Liver (tissue), 9 donors: Measurements from ENCODE around the gene MYCL. TPM values are rescaled to one million over a fixed set of nuclear protein-coding genes. Genes with fewer than 3 reads are reported as not detected.
A peak's percentile ranks its signal among the peaks of the same experiment; 100 is the strongest.

Source experiments
- DNase-seq: peaks from one replicate; pipeline ENCODE4 v3.0.0-alpha.2; 2017; ENCODE audit warnings: low spot score
- H3K27ac ChIP-seq, 2 donors: one replicate each; pipeline ENCODE4 v1.7.0; 2013; ENCODE audit warnings: inconsistent platforms in 2 of 2, low read length in 2 of 2, control low read depth in 1 of 2, low read depth in 1 of 2, mild to moderate bottlenecking in 1 of 2
- H3K27me3 ChIP-seq, 4 donors: one replicate each; pipeline versions ENCODE4 v1.6.1 to v1.7.0; 2013; ENCODE audit warnings: low read length in 3 of 4, inconsistent platforms in 1 of 4, mild to moderate bottlenecking in 1 of 4, moderate library complexity in 1 of 4; ENCODE audit not compliant: control insufficient read depth in 4 of 4, insufficient read depth in 4 of 4
- H3K36me3 ChIP-seq, 4 donors: one replicate each; pipeline versions ENCODE4 v1.6.1 to v1.7.0; 2013; ENCODE audit warnings: low read length in 3 of 4, mild to moderate bottlenecking in 3 of 4, low read depth in 1 of 4, moderate library complexity in 1 of 4; ENCODE audit not compliant: control insufficient read depth in 4 of 4, insufficient read depth in 3 of 4
- H3K4me1 ChIP-seq, 4 donors: one replicate each; pipeline versions ENCODE4 v1.6.1 to v1.7.0; 2013; ENCODE audit warnings: low read length in 3 of 4, mild to moderate bottlenecking in 3 of 4, moderate library complexity in 1 of 4; ENCODE audit not compliant: control insufficient read depth in 4 of 4, insufficient read depth in 4 of 4
- H3K4me3 ChIP-seq, 3 donors: one replicate each; pipeline versions ENCODE4 v1.6.1 to v1.7.0; 2013; ENCODE audit warnings: low read length in 3 of 3, control low read depth in 1 of 3, low read depth in 1 of 3, mild to moderate bottlenecking in 1 of 3
- H3K9ac ChIP-seq, 2 donors: one replicate each; pipeline ENCODE4 v1.7.0; 2013; ENCODE audit warnings: low read length in 2 of 2, mild to moderate bottlenecking in 2 of 2, moderate library complexity in 2 of 2, control low read depth in 1 of 2, low read depth in 1 of 2
- H3K9me3 ChIP-seq, 4 donors: one replicate each; pipeline versions ENCODE4 v1.6.1 to v1.7.0; 2013; ENCODE audit warnings: low read length in 3 of 4; ENCODE audit not compliant: control insufficient read depth in 4 of 4
- EGR1 ChIP-seq, 2 donors: IDR thresholded peaks; 2 replicates each; pipeline ENCODE4 v1.6.1; 2016 to 2018; ENCODE audit warnings: antibody characterized with exemption in 2 of 2, low read depth in 2 of 2
- FOXA1 ChIP-seq: IDR thresholded peaks from 2 replicates; pipeline ENCODE4 v1.6.1; 2016; ENCODE audit warnings: antibody characterized with exemption
- FOXA2 ChIP-seq: IDR thresholded peaks from 2 replicates; pipeline ENCODE4 v1.6.1; 2016; ENCODE audit warnings: antibody characterized with exemption
- GABPA ChIP-seq, 2 donors: IDR thresholded peaks in 1 of 2; conservative IDR thresholded peaks in 1 of 2; 2 replicates each; pipeline ENCODE4 v1.6.1; 2016; ENCODE audit warnings: antibody characterized with exemption in 2 of 2, mild to moderate bottlenecking in 1 of 2, moderate library complexity in 1 of 2
- HNF4A ChIP-seq, 2 donors: conservative IDR thresholded peaks; 2 replicates each; pipeline ENCODE4 v1.6.1; 2016; ENCODE audit warnings: antibody characterized with exemption in 2 of 2, mild to moderate bottlenecking in 2 of 2
- HNF4G ChIP-seq: IDR thresholded peaks from 2 replicates; pipeline ENCODE4 v1.6.1; 2016; ENCODE audit warnings: antibody characterized with exemption
- JUND ChIP-seq, 2 donors: IDR thresholded peaks; 2 replicates each; pipeline ENCODE4 v1.6.1; 2016; ENCODE audit warnings: antibody characterized with exemption in 2 of 2
- NR2F2 ChIP-seq: IDR thresholded peaks from 2 replicates; pipeline ENCODE4 v1.6.1; 2016; ENCODE audit warnings: antibody characterized with exemption
- RAD21 ChIP-seq, 2 donors: IDR thresholded peaks; 2 replicates each; pipeline ENCODE4 v1.6.1; 2016; ENCODE audit warnings: antibody characterized with exemption in 2 of 2, mild to moderate bottlenecking in 2 of 2
- RXRA ChIP-seq, 2 donors: IDR thresholded peaks; 2 replicates each; pipeline ENCODE4 v1.6.1; 2017 to 2018; ENCODE audit warnings: antibody characterized with exemption in 2 of 2, mild to moderate bottlenecking in 1 of 2
- SP1 ChIP-seq: IDR thresholded peaks from 2 replicates; pipeline ENCODE4 v1.6.1; 2018; ENCODE audit warnings: antibody characterized with exemption, mild to moderate bottlenecking
- TAF1 ChIP-seq: conservative IDR thresholded peaks from 2 replicates; pipeline ENCODE4 v1.6.1; 2016; ENCODE audit warnings: antibody characterized with exemption, mild to moderate bottlenecking
- YY1 ChIP-seq: IDR thresholded peaks from 2 replicates; pipeline ENCODE4 v1.6.1; 2016; ENCODE audit warnings: antibody characterized with exemption, mild to moderate bottlenecking
- WGBS: extraction: QIAGEN DNeasy Blood & Tissue Kit; methylation state at CpG from one replicate; pipeline ENCODE4 v1.1.7; 2013; 5-methylcytosine and 5-hydroxymethylcytosine counted together
- polyA plus RNA-seq, 2 donors: library from polyadenylated mRNA; stranded (reverse) in 1 of 2; unstranded in 1 of 2; fragments of 200-250 nt in 1 of 2; fragments of >200 nt in 1 of 2; fragmentation: Nextera tagmentation in 1 of 2; extraction: Ambion mirVana in 1 of 2; gene quantifications; one replicate each; pipeline versions ENCODE4 v1.2.1 to v1.2.3, GENCODE V29; 2013 to 2015
- total RNA-seq, 2 donors: library from RNA; depleted of rRNA; stranded (reverse); fragments of >200 nt; gene quantifications; one replicate each; pipeline ENCODE4 v1.2.3, GENCODE V29; 2014
- TF ChIP-seq, protein P1 (sequence below): IDR thresholded peaks from 2 replicates; pipeline ENCODE4 v1.6.1; 2016; ENCODE audit warnings: antibody characterized with exemption
- TF ChIP-seq, protein P2 (sequence below): IDR thresholded peaks from 2 replicates; pipeline ENCODE4 v1.6.1; 2016; ENCODE audit warnings: antibody characterized with exemption
- TF ChIP-seq, protein P3 (sequence below): IDR thresholded peaks from 2 replicates; pipeline ENCODE4 v1.6.1; 2016; ENCODE audit warnings: antibody characterized with exemption, mild to moderate bottlenecking
- TF ChIP-seq, protein P4 (sequence below): IDR thresholded peaks from 2 replicates; pipeline ENCODE4 v1.6.1; 2016; ENCODE audit warnings: antibody characterized with exemption
- TF ChIP-seq, protein P5 (sequence below): fragments of 150-350 bp; IDR thresholded peaks from 2 replicates; pipeline ENCODE4 v1.5.1; 2017; ENCODE audit warnings: improper control_type of control experiment, low read depth, low read length; ENCODE audit not compliant: missing input control
- donor health status: healthy.
- donor health status: healthy.
- donor health status: healthy.
- donor health status: healthy.
- donor health status: healthy.

The MYCL gene
- total and polyA plus RNA-seq, 4 donors: 1.8 to 6.6 (median 2.5) TPM

DNA sequence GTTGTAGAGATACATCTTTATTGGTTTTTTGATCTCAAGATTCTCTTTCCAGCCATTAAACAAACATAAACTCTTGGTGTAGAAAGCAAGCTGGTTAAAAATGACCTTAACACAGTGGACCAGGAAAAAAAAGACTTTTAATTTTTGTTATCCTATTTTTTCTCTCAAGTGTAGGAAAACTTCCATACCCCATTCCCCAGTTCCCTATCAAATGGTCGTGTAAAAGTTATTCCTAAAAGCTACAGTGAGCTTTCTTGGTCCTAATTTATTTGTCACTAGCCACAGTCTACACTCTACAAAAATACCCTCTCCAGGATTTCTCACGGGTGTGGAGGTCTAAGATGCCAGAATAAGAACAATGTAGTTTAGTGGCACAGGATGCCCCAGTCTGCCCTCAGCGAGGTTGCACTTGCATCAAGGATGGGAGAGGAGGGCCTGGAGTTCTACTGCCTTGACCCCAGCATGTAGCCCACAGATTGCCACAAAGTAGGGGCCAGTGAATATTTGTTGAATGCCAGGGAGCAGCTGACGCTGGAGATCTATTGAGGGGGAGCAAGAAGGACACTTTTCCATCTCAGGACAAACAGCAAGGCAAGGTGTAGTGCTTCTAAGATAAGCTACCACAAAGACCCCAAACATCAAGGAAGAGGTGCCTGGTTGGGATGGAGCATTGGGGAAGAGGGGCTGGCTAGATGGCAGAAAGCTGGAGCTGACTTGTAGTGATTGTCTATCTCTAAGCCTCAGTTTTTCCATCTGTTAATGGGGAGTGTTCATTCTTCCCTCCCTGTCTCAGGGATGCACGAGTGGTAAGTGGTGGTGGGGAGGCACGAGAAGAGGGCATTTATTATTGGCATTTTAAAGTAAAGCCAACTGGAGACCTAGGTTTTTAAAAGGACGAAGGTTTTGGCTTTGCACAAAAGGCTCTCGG is 1.8 kb downstream of the MYCL start:
- H3K27me3 ChIP-seq: no peaks in the 10 kb centered on the region
- WGBS: 49% methylated on average over 8 of the region's 8 CpGs
- H3K9ac ChIP-seq: peak overlapping the region; percentile 69 to 80
- H3K4me3 ChIP-seq: peak overlapping the region; percentile 49 to 60 (median 52)
- H3K9me3 ChIP-seq: no peaks in the 10 kb centered on the region
- no peak for DNase-seq
- peaks cover 0 to 5% (median 1%) of the 10 kb centered on the region in 4 donors for H3K36me3 ChIP-seq
- peak overlapping the region; percentile 86 to 90 for H3K27ac ChIP-seq
- peaks cover 5 to 32% (median 21%) of the 10 kb centered on the region in 4 donors for H3K4me1 ChIP-seq
- TF ChIP-seq, protein P1, sequence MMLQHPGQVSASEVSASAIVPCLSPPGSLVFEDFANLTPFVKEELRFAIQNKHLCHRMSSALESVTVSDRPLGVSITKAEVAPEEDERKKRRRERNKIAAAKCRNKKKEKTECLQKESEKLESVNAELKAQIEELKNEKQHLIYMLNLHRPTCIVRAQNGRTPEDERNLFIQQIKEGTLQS: no peak
- no peak for TF ChIP-seq HNF4G
- TF ChIP-seq GABPA (IDR thresholded peaks at IDR 0.05 in 1 of 2, conservative IDR thresholded peaks at IDR 0.05 in 1 of 2): no peak
- TF ChIP-seq FOXA2: no peak
- TF ChIP-seq, protein P2, sequence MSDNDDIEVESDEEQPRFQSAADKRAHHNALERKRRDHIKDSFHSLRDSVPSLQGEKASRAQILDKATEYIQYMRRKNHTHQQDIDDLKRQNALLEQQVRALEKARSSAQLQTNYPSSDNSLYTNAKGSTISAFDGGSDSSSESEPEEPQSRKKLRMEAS: no peak
- TF ChIP-seq EGR1 (IDR thresholded peaks at IDR 0.05; ENCODE audit: low read depth in 2 of 2): no peak

DNA sequence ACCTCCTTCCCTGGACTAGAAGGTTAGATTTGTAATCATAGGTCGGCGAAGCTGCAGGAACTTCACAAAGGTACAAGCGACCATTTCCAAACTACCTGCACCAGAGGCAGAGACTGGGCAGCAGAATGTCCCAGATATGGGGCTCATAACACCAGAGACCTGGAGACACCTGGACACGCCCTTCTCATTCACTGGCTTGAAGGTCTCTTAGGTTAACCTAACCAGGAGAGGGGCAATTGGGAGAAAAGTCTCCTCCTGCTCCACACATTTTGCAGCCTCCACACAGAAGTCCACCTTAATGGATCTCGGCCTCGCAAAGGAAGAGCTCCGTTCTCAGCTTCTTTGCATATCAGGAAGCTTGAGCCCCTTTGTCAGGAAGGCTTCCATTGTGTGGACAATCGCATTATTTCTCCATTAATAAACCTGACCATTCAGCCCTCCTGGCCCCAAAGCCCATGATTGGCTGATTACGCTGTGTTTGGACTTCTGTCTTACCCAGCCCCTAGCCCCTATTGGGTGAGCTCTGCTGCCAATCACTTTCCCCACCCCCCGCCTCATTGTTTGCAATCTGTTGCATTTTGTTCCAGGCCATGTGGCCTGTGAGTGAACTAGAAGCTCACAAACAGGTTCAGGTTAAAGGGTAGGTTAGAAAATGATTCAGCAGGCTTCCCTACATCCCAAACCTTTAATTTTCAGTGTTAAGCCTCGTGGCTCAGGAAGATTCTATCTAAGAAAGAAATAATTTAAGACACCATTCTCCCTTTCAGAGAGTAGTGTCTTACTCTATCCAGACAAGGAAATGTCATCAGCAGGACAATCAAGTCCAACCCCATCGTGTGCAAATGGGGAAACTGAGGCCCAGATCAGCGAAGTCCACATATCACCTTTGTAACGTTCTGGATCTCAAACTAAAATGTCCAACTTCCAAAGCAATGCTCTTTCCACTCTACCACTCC is 2.8 kb downstream of the MYCL start:
- H3K9ac ChIP-seq: peak overlapping the region; percentile 24 to 80
- H3K27me3 ChIP-seq: no peaks in the 10 kb centered on the region
- WGBS: 40% methylated on average over 14 of the region's 14 CpGs
- no peaks in the 10 kb centered on the region for H3K9me3 ChIP-seq
- H3K4me1 ChIP-seq: peaks cover 5 to 32% (median 21%) of the 10 kb centered on the region in 4 donors
- peak overlapping the region in 1 of 3 donors; percentile 52 for H3K4me3 ChIP-seq
- peak; percentile 70 for DNase-seq
- H3K27ac ChIP-seq: peak overlapping the region; percentile 86 to 90
- peaks cover 0 to 5% (median 1%) of the 10 kb centered on the region in 4 donors for H3K36me3 ChIP-seq
- TF ChIP-seq, protein P3, sequence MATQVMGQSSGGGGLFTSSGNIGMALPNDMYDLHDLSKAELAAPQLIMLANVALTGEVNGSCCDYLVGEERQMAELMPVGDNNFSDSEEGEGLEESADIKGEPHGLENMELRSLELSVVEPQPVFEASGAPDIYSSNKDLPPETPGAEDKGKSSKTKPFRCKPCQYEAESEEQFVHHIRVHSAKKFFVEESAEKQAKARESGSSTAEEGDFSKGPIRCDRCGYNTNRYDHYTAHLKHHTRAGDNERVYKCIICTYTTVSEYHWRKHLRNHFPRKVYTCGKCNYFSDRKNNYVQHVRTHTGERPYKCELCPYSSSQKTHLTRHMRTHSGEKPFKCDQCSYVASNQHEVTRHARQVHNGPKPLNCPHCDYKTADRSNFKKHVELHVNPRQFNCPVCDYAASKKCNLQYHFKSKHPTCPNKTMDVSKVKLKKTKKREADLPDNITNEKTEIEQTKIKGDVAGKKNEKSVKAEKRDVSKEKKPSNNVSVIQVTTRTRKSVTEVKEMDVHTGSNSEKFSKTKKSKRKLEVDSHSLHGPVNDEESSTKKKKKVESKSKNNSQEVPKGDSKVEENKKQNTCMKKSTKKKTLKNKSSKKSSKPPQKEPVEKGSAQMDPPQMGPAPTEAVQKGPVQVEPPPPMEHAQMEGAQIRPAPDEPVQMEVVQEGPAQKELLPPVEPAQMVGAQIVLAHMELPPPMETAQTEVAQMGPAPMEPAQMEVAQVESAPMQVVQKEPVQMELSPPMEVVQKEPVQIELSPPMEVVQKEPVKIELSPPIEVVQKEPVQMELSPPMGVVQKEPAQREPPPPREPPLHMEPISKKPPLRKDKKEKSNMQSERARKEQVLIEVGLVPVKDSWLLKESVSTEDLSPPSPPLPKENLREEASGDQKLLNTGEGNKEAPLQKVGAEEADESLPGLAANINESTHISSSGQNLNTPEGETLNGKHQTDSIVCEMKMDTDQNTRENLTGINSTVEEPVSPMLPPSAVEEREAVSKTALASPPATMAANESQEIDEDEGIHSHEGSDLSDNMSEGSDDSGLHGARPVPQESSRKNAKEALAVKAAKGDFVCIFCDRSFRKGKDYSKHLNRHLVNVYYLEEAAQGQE: peak; percentile 78
- TF ChIP-seq NR2F2 (no peak), RAD21 (IDR thresholded peaks at IDR 0.05) (peak; percentile 22 to 47), FOXA2 (peak; percentile 37), GABPA (IDR thresholded peaks at IDR 0.05 in 1 of 2, conservative IDR thresholded peaks at IDR 0.05 in 1 of 2) (no peak), FOXA1 (peak; percentile 41), SP1 (peak; percentile 91), RXRA (IDR thresholded peaks at IDR 0.05) (peak; percentile 68 to 84), JUND (IDR thresholded peaks at IDR 0.05) (peak; percentile 15 to 61), HNF4G (no peak), TAF1 (no peak), HNF4A (conservative IDR thresholded peaks at IDR 0.05) (peak; percentile 72 to 88), YY1 (peak; percentile 86)
- TF ChIP-seq, protein P4, sequence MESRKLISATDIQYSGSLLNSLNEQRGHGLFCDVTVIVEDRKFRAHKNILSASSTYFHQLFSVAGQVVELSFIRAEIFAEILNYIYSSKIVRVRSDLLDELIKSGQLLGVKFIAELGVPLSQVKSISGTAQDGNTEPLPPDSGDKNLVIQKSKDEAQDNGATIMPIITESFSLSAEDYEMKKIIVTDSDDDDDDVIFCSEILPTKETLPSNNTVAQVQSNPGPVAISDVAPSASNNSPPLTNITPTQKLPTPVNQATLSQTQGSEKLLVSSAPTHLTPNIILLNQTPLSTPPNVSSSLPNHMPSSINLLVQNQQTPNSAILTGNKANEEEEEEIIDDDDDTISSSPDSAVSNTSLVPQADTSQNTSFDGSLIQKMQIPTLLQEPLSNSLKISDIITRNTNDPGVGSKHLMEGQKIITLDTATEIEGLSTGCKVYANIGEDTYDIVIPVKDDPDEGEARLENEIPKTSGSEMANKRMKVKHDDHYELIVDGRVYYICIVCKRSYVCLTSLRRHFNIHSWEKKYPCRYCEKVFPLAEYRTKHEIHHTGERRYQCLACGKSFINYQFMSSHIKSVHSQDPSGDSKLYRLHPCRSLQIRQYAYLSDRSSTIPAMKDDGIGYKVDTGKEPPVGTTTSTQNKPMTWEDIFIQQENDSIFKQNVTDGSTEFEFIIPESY: peak; percentile 47
- TF ChIP-seq, protein P2: peak; percentile 90
- TF ChIP-seq, protein P5, sequence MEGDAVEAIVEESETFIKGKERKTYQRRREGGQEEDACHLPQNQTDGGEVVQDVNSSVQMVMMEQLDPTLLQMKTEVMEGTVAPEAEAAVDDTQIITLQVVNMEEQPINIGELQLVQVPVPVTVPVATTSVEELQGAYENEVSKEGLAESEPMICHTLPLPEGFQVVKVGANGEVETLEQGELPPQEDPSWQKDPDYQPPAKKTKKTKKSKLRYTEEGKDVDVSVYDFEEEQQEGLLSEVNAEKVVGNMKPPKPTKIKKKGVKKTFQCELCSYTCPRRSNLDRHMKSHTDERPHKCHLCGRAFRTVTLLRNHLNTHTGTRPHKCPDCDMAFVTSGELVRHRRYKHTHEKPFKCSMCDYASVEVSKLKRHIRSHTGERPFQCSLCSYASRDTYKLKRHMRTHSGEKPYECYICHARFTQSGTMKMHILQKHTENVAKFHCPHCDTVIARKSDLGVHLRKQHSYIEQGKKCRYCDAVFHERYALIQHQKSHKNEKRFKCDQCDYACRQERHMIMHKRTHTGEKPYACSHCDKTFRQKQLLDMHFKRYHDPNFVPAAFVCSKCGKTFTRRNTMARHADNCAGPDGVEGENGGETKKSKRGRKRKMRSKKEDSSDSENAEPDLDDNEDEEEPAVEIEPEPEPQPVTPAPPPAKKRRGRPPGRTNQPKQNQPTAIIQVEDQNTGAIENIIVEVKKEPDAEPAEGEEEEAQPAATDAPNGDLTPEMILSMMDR: no peak
